GM12892 (cell line): ENCODE results near the gene GSTA2.
"Not testable (repeated sequence)": the region's sequence is repeated elsewhere in the genome, so short reads cannot be mapped to it uniquely, and the experiment has no call there.

ENCODE experiments used
- DNase-seq: peaks from one replicate; pipeline ENCODE4 v3.0.0; 2011; ENCODE audit not compliant: insufficient read length
- FAIRE-seq: peaks from 2 replicates; lab custom pipeline; 2011; peaks lifted over from hg19 to GRCh38; lab: Jason Lieb, UNC
- POLR2A ChIP-seq: IDR thresholded peaks from 2 replicates; pipeline ENCODE4 v1.6.1; 2011; ENCODE audit warnings: low read depth, low read length, control low read depth
- POLR2AphosphoS5 ChIP-seq: IDR thresholded peaks from 2 replicates; pipeline ENCODE4 v1.6.1; 2011; ENCODE audit warnings: low read depth, low read length, control low read depth
- TAF1 ChIP-seq: IDR thresholded peaks from 2 replicates; pipeline ENCODE4 v1.6.1; 2011; ENCODE audit warnings: low read depth, mild to moderate bottlenecking, control low read depth, low read length, borderline replicate concordance

The GSTA2 gene

GRCh38 chr6:52779237-52779636 lies 16.0 kb upstream of the GSTA2 start:
- no peak for FAIRE-seq
- no peak for DNase-seq
- TF ChIP-seq POLR2AphosphoS5: no peak
- TF ChIP-seq POLR2A: no peak
- TF ChIP-seq TAF1: no peak

- not testable (repeated sequence) for FAIRE-seq, DNase-seq
Observed at GRCh38 chr6:52776711-52777351, 13.6 kb upstream of the GSTA2 start.

- DNase-seq: not testable (repeated sequence)
Observed at GRCh38 chr6:52769399-52769798, 6.1 kb upstream of the GSTA2 start.

DNA sequence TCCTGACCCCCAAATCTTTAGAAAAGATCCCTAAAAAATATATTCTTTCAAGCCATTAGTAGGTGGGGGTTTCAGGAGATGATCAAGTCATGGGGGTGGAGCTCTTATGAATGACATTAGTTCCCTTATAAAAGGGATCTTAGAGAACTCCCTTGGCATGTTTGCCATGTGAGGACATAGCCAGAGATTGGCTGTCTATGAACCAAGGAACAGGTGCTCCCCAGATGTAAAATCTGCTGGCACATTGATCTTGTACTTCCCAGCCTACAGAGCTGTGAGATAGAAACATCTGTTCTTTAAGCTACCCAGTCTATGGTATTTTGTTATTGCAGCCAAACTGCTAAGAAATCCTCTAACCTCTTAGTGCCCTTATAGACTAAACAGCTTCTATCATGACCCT lies 4.4 kb upstream of the GSTA2 start:
- not testable (repeated sequence) for DNase-seq, FAIRE-seq

More at GRCh38 chr6:52769399-52769798, 6.1 kb upstream of the GSTA2 start:
- FAIRE-seq: not testable (repeated sequence)

- not testable (repeated sequence) for FAIRE-seq, DNase-seq
Observed at GRCh38 chr6:52761673-52762491, 1.4 kb downstream of the GSTA2 start.

DNA sequence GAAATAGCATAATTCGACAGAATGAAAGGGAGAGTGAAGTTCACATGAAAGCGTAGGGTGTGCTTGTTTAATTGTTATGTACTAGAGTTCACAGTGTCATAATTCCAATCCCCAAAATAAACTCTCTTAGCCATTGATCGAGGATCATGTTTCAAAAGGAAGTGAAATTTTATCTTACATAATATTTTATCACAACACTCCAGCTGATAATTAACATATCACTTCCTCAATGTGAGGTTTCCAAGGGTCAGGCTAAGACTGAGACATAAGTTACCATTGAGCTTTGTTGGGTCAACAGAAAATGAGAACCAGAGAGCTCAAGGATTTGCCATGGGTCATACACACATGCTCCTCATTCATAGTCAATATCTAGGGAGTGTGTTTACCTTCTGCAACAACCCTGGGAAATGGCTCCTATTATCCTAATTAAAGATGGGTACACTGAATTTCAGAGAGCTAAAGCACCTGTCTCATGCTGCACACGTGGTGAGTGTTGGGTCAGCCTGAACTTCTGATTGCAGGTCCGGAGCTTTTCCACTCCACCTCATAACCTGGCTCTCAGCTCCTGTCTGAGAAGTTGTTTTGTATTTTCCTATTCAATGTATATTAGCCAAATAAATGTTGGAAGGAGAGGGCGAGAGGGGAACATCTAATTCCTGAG lies 3.0 kb downstream of the GSTA2 start:
- no peak for DNase-seq
- TF ChIP-seq POLR2A (no peak), TAF1 (no peak), POLR2AphosphoS5 (no peak)
- no peak for FAIRE-seq

DNA sequence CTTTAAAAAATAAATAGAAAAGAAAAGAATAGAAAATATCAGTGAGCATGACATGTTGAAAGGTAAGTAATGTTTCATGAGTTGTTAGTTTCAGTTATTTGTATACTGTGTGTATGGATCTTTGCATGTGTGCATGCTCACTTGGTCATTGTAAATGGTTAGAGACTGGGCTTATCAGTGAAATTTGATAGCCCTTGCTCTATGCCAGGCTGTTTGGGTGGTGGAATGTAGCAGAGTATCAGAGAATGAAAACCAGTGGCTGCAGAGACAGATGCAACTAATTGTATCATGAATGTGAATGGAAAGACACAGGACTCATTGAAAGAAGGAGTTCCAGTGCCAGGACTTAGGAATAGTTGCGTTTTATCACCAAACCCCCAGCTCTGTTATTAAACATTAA lies 4.2 kb downstream of the GSTA2 start:
- no peak for TF ChIP-seq TAF1
- no peak for TF ChIP-seq POLR2A
- TF ChIP-seq POLR2AphosphoS5: no peak
- DNase-seq (no peak), FAIRE-seq (no peak)

GRCh38 chr6:52757651-52758338 lies 5.5 kb downstream of the GSTA2 start:
- FAIRE-seq, DNase-seq: not testable (repeated sequence)

DNA sequence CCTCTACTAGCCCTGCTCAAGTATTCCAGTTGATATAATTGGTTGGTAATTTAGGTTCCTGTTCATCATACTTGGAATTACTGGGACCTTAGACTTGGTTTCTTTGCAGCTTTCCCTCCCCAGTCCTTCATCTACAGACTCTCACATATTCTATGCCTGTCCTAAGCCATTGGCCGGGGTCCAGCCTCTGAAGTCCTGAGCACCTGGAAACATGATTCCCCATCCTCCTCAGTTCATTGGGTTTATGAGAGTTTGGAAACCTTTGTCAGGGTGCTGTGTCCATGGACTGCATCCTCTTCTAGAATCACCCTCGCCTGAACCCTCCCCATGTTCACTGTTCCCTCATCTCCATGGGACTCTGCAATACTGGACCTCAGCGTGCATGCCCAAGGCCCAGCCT lies 8.8 kb downstream of the GSTA2 start:
- DNase-seq: no peak
- TF ChIP-seq TAF1 (no peak), POLR2AphosphoS5 (no peak), POLR2A (no peak)
- FAIRE-seq: no peak

DNA sequence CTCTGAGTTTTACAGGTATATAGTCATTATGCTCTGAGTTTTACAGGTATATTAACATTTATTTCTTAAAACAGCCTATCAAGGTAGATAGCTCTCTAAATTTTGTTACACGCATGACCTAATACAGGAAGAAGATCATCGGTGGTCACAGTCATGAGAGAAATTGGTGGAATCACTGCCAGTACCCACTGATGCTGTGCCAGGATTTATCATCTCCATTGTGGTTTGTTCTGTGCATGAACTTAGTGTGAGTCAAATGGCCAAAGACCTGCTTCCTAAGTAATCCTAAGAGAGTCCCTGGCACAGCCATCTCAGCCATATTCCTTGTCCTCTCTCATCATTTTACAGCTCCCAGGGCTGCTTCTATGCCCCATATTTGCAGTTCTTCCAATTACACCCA lies 10.1 kb downstream of the GSTA2 start:
- not testable (repeated sequence) for FAIRE-seq, DNase-seq

- FAIRE-seq (no peak), DNase-seq (no peak)
- no peak for TF ChIP-seq TAF1
- TF ChIP-seq POLR2A: no peak
- TF ChIP-seq POLR2AphosphoS5: no peak
Observed at GRCh38 chr6:52752310-52752709, 11.0 kb downstream of the GSTA2 start.

DNA sequence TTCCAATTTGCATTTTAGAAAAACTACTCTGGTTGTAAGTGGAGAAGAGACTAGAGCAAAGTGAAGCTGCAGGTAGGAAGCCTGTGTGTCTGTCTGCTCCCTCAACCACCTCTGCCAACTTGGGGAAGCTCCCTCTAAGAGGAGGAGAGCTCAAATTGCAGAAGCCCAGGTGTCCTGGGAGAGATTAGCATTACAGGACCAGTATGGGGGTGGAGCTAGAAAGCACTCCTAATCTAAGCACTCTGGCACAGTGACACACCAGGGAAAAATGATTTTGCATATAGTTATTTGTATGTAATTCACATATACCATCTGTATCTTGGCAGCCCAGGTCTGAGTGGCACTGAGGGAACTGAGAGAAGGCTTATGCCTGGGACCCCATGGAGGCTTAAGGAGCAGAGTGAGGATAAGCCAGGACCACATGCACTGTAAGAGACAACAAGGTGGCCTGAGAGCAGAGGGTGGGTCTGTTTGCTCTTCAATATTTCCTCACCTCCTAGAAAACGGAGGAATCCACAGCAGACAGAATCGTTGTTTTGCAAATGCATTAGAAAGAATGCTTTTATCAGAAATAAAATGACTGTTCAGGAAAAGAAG lies 13.6 kb downstream of the GSTA2 start:
- TF ChIP-seq POLR2AphosphoS5 (no peak), TAF1 (no peak), POLR2A (no peak)
- FAIRE-seq (no peak), DNase-seq (no peak)

GRCh38 chr6:52747301-52747700 lies 16.0 kb downstream of the GSTA2 start:
- not testable (repeated sequence) for FAIRE-seq

More at GRCh38 chr6:52747301-52747700, 16.0 kb downstream of the GSTA2 start:
- DNase-seq: not testable (repeated sequence)
